H1 (cell line): Measurements from ENCODE around the gene GDPD5. TPM values are rescaled to one million over a fixed set of nuclear protein-coding genes. Genes with fewer than 3 reads are reported as not detected.

Source experiments
- CHD7 ChIP-seq: fragments of 300-600 bp; sonication (generic); IDR thresholded peaks from 2 replicates; pipeline ENCODE4 v1.7.1; 2012; ENCODE audit warnings: low read length, moderate library complexity, mild to moderate bottlenecking, inconsistent platforms; ENCODE audit not compliant: insufficient replicate concordance
- JUN ChIP-seq: IDR thresholded peaks from 2 replicates; pipeline ENCODE4 v1.6.1; 2011; ENCODE audit warnings: low read depth, mild to moderate bottlenecking, improper control_type of control experiment, low read length
- RFX5 ChIP-seq: IDR thresholded peaks from 2 replicates; pipeline ENCODE4 v1.6.1; 2011; ENCODE audit warnings: low read depth, low read length, improper control_type of control experiment, borderline replicate concordance
- polyA plus RNA-seq, 7 experiments: library from polyadenylated mRNA; depleted of rRNA in 3 of 7; stranded (reverse) in 5 of 7; unstranded in 2 of 7; fragments of >200 nt in 5 of 7; fragments of 200-250 nt in 2 of 7; gene quantifications; 1 replicate in 5 of 7; 2 replicates in 1 of 7; 4 replicates in 1 of 7; pipeline versions ENCODE4 v1.2.1 to v1.2.3, GENCODE V29; 2011 to 2013; ENCODE audit warnings: missing spikeins in 2 of 7, mixed read lengths in 2 of 7
- total RNA-seq: library from RNA; stranded (reverse); fragmentation: NEBNext Ultra II Directional; extraction: Animal tissue kit (Norgen Biotek cat#: 25700); gene quantifications from 2 replicates; pipeline ENCODE4 v1.2.1, GENCODE V29; 2021

GDPD5 gene
- total and polyA plus RNA-seq, 2 of the 8 experiments (the other 6 are each of a cell fraction or from before 2014, with no cell fraction given): 7.8 to 8.6 TPM

- TF ChIP-seq CHD7: no peak
- no peak for TF ChIP-seq JUN
- no peak for TF ChIP-seq RFX5
Observed at GRCh38 chr11:75440960-75441803, 84.6 kb downstream of the GDPD5 start (continued).
